IPS-NIHi7 (cell line): Measurements from ENCODE around the gene TBC1D16.

ENCODE experiments used
- DNase-seq: peaks from one replicate; pipeline ENCODE4 v3.0.0; 2012; ENCODE audit warnings: mixed read lengths; ENCODE audit errors: extremely low spot score

The TBC1D16 gene

DNA sequence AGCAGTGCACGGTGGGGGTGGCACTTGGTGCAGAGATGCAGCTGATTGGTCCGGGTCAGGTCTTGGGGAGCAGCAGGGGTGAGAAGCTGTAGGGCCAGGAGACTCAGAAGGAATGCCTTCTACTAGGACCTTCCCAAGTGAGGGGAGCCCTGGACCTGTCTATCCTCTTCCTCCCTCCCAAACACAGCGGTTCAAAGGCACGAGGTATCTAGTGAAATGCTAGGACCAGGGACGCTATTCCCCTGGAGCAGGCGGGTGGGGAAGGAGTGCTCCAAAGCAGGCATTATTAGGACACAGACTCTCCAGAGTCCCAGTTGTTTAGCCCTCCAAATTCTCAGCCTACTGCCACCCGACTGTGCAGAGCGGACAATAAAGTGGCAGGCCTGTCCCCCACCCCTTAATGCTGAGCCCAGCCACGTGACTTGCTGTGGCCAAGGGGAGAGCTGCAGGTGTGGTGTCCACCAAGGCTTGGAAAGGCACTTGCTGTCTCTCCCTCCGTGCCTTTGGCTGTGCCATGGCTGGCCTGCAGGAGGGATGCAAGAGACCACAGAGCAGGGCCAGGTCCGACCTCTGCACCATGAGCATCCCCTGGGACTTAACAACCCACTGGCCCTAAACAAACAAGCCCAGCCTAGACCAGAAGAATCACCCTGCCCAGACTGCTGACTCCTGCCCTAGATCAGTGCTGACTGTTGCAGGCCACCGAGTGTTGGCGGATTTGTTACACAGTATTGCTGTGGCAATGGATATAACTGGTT, 97.2 kb downstream of the TBC1D16 start:
- no peak for DNase-seq

- no peak for DNase-seq
Observed at GRCh38 chr17:79937391-79938335, 98.0 kb downstream of the TBC1D16 start.

GRCh38 chr17:79936641-79937381, 98.9 kb downstream of the TBC1D16 start:
- DNase-seq, result no peak

DNA sequence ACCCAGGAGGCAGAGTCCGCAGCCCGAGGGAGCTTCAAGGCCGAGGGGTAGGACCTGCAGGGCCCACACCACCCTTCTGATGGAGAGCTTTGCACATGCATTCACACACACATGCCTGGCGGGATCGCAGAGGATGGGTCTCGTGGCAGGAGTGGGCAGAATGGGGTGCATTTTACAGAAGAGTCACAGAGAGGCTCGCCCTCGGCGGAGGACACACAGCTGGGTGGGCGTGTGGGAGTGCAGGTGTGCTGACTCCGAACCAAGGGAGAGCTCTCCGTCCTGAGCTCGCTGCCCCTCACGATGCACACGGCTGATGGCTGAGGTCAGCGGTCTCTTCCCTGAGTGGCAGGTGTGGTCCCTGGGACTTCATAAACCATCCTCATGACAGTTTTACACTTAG, 99.6 kb downstream of the TBC1D16 start:
- DNase-seq, result no peak

DNA sequence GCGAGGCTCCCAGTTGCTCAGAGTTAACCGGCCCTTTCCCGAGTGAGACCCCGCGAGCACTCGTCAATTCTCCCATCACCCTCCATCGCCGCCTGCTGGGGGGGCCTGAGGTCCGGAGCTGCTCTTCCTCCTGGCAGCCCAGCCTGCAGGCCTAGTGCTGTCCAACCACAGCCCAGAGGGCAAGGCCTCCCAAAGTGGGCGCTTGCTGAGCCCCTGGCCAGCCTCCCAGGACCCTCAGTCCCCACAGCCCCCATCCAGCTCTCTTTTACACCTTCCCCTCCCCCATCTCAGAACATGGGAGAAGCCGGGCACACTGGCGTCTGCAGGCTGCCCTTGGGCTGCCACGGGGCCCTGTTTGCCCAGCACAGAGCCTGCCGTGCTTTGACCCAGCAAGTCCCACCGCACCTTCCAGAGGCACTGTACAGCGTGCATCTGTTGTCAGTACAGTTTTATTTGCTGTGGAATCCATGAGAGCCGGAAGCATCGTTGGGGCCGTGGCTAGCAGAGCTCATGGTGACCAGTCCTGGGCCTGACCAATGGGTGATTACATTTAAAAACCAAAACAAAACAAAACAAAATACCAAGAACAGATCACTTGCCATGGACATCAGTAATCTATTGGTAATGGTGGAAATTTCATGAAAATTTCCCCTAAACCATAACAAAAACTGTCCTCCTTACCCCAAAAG, 100.3 kb downstream of the TBC1D16 start:
- DNase-seq, result no peak

GRCh38 chr17:79934653-79934970, 101.1 kb downstream of the TBC1D16 start:
- no peak for DNase-seq

GRCh38 chr17:79933863-79934652, 101.6 kb downstream of the TBC1D16 start:
- DNase-seq, result no peak

- DNase-seq, result no peak
Observed at GRCh38 chr17:79932451-79933306, 103.0 kb downstream of the TBC1D16 start.

- no peak for DNase-seq
Observed at GRCh38 chr17:79931817-79932309, 103.8 kb downstream of the TBC1D16 start.

GRCh38 chr17:79930877-79931816, 104.5 kb downstream of the TBC1D16 start:
- DNase-seq, result no peak

DNA sequence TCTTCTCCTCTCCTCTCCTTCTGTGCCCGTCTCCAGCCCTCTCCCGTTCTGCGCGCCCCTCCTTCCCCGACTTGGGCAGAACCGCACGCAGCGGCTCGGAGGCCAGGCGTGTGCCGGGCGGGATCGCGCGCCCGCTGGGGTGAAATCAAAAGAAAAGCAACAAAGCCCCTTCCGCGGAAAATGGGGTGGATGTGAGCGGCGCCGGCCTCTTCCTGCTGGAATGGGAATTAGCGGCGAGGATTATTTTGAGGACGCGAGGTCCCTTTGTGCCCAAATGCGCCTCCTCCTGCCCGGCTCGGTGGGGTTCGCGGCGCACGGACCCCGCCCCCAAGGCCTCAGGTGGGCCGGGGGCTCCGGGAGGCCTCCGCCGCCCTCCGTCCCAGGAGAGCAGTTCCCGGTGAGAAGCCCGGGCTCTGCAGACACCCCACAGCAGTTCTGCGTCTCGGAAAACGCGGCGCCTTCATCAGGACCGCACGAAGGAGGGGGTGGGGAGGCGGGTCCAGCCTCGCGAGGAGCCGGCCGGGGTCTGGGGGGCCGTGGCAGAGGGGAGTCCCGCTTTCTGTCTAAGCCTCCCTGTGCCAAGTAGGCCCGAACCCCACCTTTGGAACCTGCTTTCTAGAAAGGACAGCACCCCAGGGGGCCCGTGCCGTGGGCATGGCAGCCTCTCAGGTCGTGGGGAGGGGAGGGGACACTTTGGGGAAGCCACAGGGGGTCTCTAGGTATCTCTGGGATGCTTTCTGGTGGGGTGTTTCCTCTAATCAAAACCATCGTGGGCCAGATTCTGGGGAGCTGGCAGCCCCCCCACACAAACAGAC, 105.4 kb downstream of the TBC1D16 start:
- DNase-seq, result no peak

GRCh38 chr17:79929257-79930061, 106.2 kb downstream of the TBC1D16 start:
- DNase-seq, result no peak

DNA sequence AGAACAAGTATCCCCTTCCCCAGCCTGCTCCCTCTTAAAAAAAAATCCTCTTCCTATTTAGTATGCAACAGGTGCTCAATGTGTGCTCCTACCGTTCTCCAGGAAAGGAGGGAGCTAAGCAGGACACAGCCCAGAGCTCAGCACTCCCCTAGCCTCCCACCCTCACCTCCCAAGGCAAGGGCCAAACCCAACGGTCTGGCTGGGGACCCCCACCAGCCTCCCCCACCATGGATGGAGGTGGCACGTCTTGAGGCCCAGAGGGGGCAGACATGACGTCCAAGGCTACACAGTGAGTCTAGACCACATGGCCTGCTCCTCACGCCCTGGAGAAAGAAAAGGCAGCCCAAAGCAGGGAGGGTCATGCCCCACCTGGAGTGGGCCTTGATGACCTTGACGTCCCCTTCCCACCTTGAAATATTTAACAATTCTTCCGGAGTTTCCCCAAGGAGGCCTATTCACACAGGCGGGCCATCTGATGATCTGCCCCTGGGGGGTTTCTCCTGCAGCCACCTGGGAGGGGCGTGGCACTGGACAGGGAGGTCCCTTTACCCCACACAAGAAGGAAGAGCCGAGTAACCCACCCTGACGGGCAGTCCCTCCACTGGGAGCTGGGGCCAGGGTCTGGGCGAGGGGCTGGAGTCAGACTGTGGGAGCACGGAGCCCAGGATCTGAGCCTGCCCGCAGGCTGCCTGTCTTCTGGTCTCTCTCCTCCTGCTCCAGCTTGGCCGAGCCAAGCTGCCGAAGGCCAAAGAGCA, 107.0 kb downstream of the TBC1D16 start:
- DNase-seq, result no peak

DNA sequence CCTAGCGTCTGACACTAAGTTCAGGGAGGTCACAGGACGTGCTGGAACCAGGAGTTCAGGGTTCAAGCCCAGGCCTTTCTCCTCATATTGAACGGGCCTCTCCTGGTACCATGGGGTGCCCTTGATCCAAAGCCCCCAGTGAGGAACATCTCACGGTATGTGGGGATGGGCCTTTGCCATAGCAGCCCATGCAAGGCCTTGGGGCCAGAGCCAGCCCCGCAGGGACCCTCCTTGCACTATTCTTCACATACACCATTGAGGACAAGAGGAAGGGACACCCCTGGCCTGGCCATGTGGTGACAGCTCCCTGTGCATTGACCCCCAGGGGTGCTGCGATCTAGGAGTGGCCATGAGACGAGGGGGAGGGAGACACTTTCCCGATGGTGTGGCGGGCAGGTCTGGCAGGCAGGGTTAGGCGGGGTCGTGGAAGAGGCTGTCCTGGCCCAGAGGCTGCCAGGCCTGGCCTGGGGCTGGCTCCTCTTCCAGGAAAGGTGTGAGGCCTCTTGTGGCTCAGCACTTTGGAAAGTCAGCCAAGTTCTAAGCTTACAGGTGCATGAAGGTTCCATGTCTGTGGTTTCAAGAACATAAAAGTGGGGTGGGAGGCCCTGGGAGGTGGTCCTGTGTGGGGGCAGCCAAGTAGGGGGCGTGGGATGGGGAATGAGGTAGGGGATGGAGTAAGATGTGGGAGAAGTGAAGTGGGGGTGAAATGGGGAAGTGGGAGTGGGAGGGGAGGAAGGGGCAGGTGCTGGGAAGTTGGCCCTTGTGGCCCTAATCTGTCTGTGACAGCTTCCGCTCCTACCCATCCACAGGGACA, 107.8 kb downstream of the TBC1D16 start:
- no peak for DNase-seq

- no peak for DNase-seq
Observed at GRCh38 chr17:79927136-79927661, 108.5 kb downstream of the TBC1D16 start.
